Neuronal stem cell (in vitro differentiated cells): ENCODE data around the gene SH2D3C.

Experiments
- DNase-seq: peaks from one replicate; pipeline ENCODE4 v3.0.0-alpha.2; 2013; ENCODE audit warnings: low spot score
- H2AFZ ChIP-seq: one replicate; pipeline ENCODE4 v1.6.1; 2013; ENCODE audit warnings: mild to moderate bottlenecking, low read length, inconsistent platforms
- H2AK5ac ChIP-seq: 2 replicates; pipeline ENCODE4 v1.6.1; 2013; ENCODE audit warnings: low read depth, mild to moderate bottlenecking, inconsistent platforms, low read length, moderate library complexity, mixed read lengths
- H2BK120ac ChIP-seq: 2 replicates; pipeline ENCODE4 v1.6.1; 2013; ENCODE audit warnings: low read depth, mild to moderate bottlenecking, inconsistent platforms, low read length, moderate library complexity, mixed read lengths
- H2BK12ac ChIP-seq: one replicate; pipeline ENCODE4 v1.6.1; 2013; ENCODE audit warnings: low read length, inconsistent platforms
- H2BK15ac ChIP-seq: 2 replicates; pipeline ENCODE4 v1.6.1; 2013; ENCODE audit warnings: mild to moderate bottlenecking, low read length, inconsistent platforms, mixed read lengths
- H2BK5ac ChIP-seq: one replicate; pipeline ENCODE4 v1.6.1; 2013; ENCODE audit warnings: inconsistent platforms, mild to moderate bottlenecking, low read length, moderate library complexity
- H3K14ac ChIP-seq: one replicate; pipeline ENCODE4 v1.6.1; 2013; ENCODE audit warnings: low read length, inconsistent platforms
- H3K18ac ChIP-seq: 2 replicates; pipeline ENCODE4 v1.6.1; 2013; ENCODE audit warnings: low read length, inconsistent platforms
- H3K23ac ChIP-seq: 2 replicates; pipeline ENCODE4 v1.6.1; 2013; ENCODE audit warnings: low read depth, mild to moderate bottlenecking, mixed read lengths, low read length, inconsistent platforms; ENCODE audit not compliant: poor library complexity
- H3K27ac ChIP-seq: replicated peaks from 3 replicates; pipeline ENCODE4 v1.5.1; 2013; ENCODE audit warnings: low read length, inconsistent platforms
- H3K27me3 ChIP-seq, 3 experiments: 2 replicates each; pipeline ENCODE4 v1.6.1; 2013; ENCODE audit warnings: low read length in 3 of 3, mild to moderate bottlenecking in 2 of 3, inconsistent platforms in 1 of 3, low read depth in 1 of 3, mixed read lengths in 1 of 3, moderate library complexity in 1 of 3; ENCODE audit not compliant: control insufficient read depth in 3 of 3, insufficient read depth in 3 of 3
- H3K36me3 ChIP-seq, 2 donors: replicated peaks in 1 of 2; 2 replicates each; pipeline ENCODE4 v1.6.1; 2013; ENCODE audit warnings: low read length in 2 of 2; ENCODE audit not compliant: control insufficient read depth in 2 of 2, insufficient read depth in 2 of 2
- H3K4ac ChIP-seq: 2 replicates; pipeline ENCODE4 v1.6.1; 2013; ENCODE audit warnings: inconsistent platforms, mild to moderate bottlenecking, low read length, moderate library complexity
- H3K4me1 ChIP-seq, 2 donors: 1 replicate in 1 of 2; 2 replicates in 1 of 2; pipeline ENCODE4 v1.6.1; 2013; ENCODE audit warnings: low read length in 2 of 2, low read depth in 1 of 2; ENCODE audit not compliant: control insufficient read depth in 2 of 2, insufficient read depth in 1 of 2
- H3K4me2 ChIP-seq: one replicate; pipeline ENCODE4 v1.6.1; 2013; ENCODE audit warnings: mild to moderate bottlenecking, low read length, inconsistent platforms; ENCODE audit not compliant: insufficient read depth, poor library complexity, severe bottlenecking
- H3K4me3 ChIP-seq, 2 donors: 2 replicates each; pipeline ENCODE4 v1.5.1; 2013; ENCODE audit warnings: low read length in 2 of 2, mild to moderate bottlenecking in 2 of 2, inconsistent platforms in 1 of 2, moderate library complexity in 1 of 2
- H3K79me1 ChIP-seq: one replicate; pipeline ENCODE4 v1.6.1; 2013; ENCODE audit warnings: low read depth, mild to moderate bottlenecking, inconsistent platforms, low read length, moderate library complexity
- H3K9ac ChIP-seq: one replicate; pipeline ENCODE4 v1.6.1; 2013; ENCODE audit warnings: mild to moderate bottlenecking, low read depth, low read length, inconsistent platforms; ENCODE audit not compliant: poor library complexity
- H3K9me3 ChIP-seq, 2 donors: replicated peaks in 1 of 2; 2 replicates each; pipeline versions ENCODE3 to v1.6.1; 2013; ENCODE audit warnings: low read length in 2 of 2, mild to moderate bottlenecking in 2 of 2, inconsistent platforms in 1 of 2, low read depth in 1 of 2, mixed read lengths in 1 of 2, moderate library complexity in 1 of 2; ENCODE audit not compliant: control insufficient read depth in 2 of 2, insufficient read depth in 1 of 2
- H4K8ac ChIP-seq: one replicate; pipeline ENCODE4 v1.6.1; 2013; ENCODE audit warnings: low read depth, mild to moderate bottlenecking, inconsistent platforms, low read length, moderate library complexity
- H4K91ac ChIP-seq: one replicate; pipeline ENCODE4 v1.6.1; 2013; ENCODE audit warnings: low read length, low read depth, mild to moderate bottlenecking, inconsistent platforms; ENCODE audit not compliant: poor library complexity
- WGBS, 2 donors: extraction: QIAGEN DNeasy Blood & Tissue Kit; methylation state at CpG; one replicate each; pipeline ENCODE4 v1.1.7; 2013; ENCODE audit warnings: missing lambda C conversion rate in 2 of 2, mixed read lengths in 1 of 2; ENCODE audit not compliant: insufficient read length in 2 of 2, insufficient replicate concordance in 1 of 2; ENCODE audit errors: extremely low coverage in 2 of 2; 5-methylcytosine and 5-hydroxymethylcytosine counted together

The SH2D3C gene

GRCh38 chr9:127777368-127777980 lies 992 bp downstream of the SH2D3C start:
- no peaks in the 10 kb centered on the region for H3K36me3 ChIP-seq
- no peak overlapping the region for H3K23ac ChIP-seq
- H3K4me2 ChIP-seq: no peak overlapping the region
- no peak overlapping the region for H3K4me3 ChIP-seq
- H2AK5ac ChIP-seq: no peak overlapping the region
- H3K9me3 ChIP-seq: no peaks in the 10 kb centered on the region
- H2BK15ac ChIP-seq: no peak overlapping the region
- WGBS, 2 donors: no CpG with 5 or more reads among the region's 18 CpGs
- H3K4me1 ChIP-seq: peaks cover 9 to 15% of the 10 kb centered on the region in 2 donors
- no peak overlapping the region for H3K27ac ChIP-seq
- peaks cover 0 to 21% (median 0%) of the 10 kb centered on the region in 3 experiments for H3K27me3 ChIP-seq
- H2AFZ ChIP-seq: no peak overlapping the region
- no peak overlapping the region for H3K18ac ChIP-seq
- H2BK5ac ChIP-seq: no peak overlapping the region
- H2BK120ac ChIP-seq: no peak overlapping the region
- no peak overlapping the region for H3K4ac ChIP-seq
- no peak overlapping the region for H2BK12ac ChIP-seq
- no peak overlapping the region for H3K14ac ChIP-seq
- no peak overlapping the region for H4K8ac ChIP-seq
- H3K79me1 ChIP-seq: no peaks in the 10 kb centered on the region
- no peak overlapping the region for H3K9ac ChIP-seq
- no peak overlapping the region for H4K91ac ChIP-seq
- no peak for DNase-seq

- Histone ChIP-seq H3K4me3 (no peak overlapping the region), H3K4ac (no peak overlapping the region), H3K27ac (no peak overlapping the region), H2BK120ac (no peak overlapping the region), H3K18ac (no peak overlapping the region), H2BK12ac (no peak overlapping the region), H3K9me3 (no peaks in the 10 kb centered on the region), H3K9ac (no peak overlapping the region), H3K79me1 (no peaks in the 10 kb centered on the region), H4K8ac (no peak overlapping the region), H3K23ac (no peak overlapping the region), H3K27me3 (peaks cover 0 to 18% (median 0%) of the 10 kb centered on the region in 3 experiments), H3K36me3 (no peaks in the 10 kb centered on the region), H2BK5ac (no peak overlapping the region), H2AFZ (peak overlapping the region; percentile 70), H3K4me2 (no peak overlapping the region), H4K91ac (peak overlapping the region; percentile 22), H3K4me1 (peaks cover 10 to 15% of the 10 kb centered on the region in 2 donors), H2BK15ac (peak overlapping the region; percentile 40), H2AK5ac (no peak overlapping the region), H3K14ac (peak overlapping the region; percentile 85)
- no peak for DNase-seq
- WGBS, 2 donors: no CpG with 5 or more reads among the region's 5 CpGs
These were observed 1.6 kb downstream of the SH2D3C start for GRCh38 chr9:127776924-127777289.

- peak overlapping the region; percentile 47 for H2BK120ac ChIP-seq
- no peaks in the 10 kb centered on the region for H3K36me3 ChIP-seq
- no peak overlapping the region for H3K27ac ChIP-seq
- peak overlapping the region; percentile 68 for H2AK5ac ChIP-seq
- no peak overlapping the region for H3K4ac ChIP-seq
- H2BK12ac ChIP-seq: no peak overlapping the region
- no peak overlapping the region for H3K4me3 ChIP-seq
- H3K79me1 ChIP-seq: no peaks in the 10 kb centered on the region
- peak overlapping the region; percentile 47 for H3K23ac ChIP-seq
- H3K18ac ChIP-seq: peak overlapping the region; percentile 89
- peak overlapping the region; percentile 22 for H4K91ac ChIP-seq
- H3K9ac ChIP-seq: peak overlapping the region; percentile 75
- no CpG with 5 or more reads among the region's 15 CpGs for WGBS, 2 donors
- peak overlapping the region; percentile 85 for H3K14ac ChIP-seq
- no peak for DNase-seq
- H2BK5ac ChIP-seq: peak overlapping the region; percentile 43
- H3K27me3 ChIP-seq: peaks cover 0 to 14% (median 0%) of the 10 kb centered on the region in 3 experiments
- H3K4me1 ChIP-seq: peaks cover 13 to 17% of the 10 kb centered on the region in 2 donors
- no peak overlapping the region for H4K8ac ChIP-seq
- H3K9me3 ChIP-seq: no peaks in the 10 kb centered on the region
- H2BK15ac ChIP-seq: peak overlapping the region; percentile 40
- H3K4me2 ChIP-seq: no peak overlapping the region
- peak overlapping the region; percentile 70 for H2AFZ ChIP-seq
These were observed 2.1 kb downstream of the SH2D3C start for GRCh38 chr9:127776195-127776923.

GRCh38 chr9:127773981-127774380 lies 4.5 kb downstream of the SH2D3C start:
- Histone ChIP-seq H4K8ac (no peak overlapping the region), H3K27ac (no peak overlapping the region), H3K23ac (peak overlapping the region; percentile 49), H3K4me2 (no peak overlapping the region), H3K9ac (no peak overlapping the region), H3K4me1 (peaks cover 14 to 21% of the 10 kb centered on the region in 2 donors), H3K79me1 (no peaks in the 10 kb centered on the region), H4K91ac (no peak overlapping the region), H3K4ac (no peak overlapping the region), H2BK15ac (no peak overlapping the region), H2BK5ac (no peak overlapping the region), H3K4me3 (no peak overlapping the region), H2BK120ac (no peak overlapping the region), H3K9me3 (no peaks in the 10 kb centered on the region), H2AFZ (no peak overlapping the region), H3K36me3 (no peaks in the 10 kb centered on the region), H2AK5ac (peak overlapping the region; percentile 60), H3K27me3 (peaks cover 0 to 11% (median 0%) of the 10 kb centered on the region in 3 experiments), H3K18ac (peak overlapping the region; percentile 35), H2BK12ac (no peak overlapping the region), H3K14ac (peak overlapping the region; percentile 84)
- DNase-seq: no peak
- WGBS, 2 donors: no CpG with 5 or more reads among the region's 10 CpGs
